Loucy (cell line): ENCODE data around the gene AQP3.

ENCODE experiments used
- H2AFZ ChIP-seq: fragments of 200-600 bp; sonication (generic); 2 replicates; pipeline ENCODE4 v1.6.0; 2016; ENCODE audit warnings: antibody characterized with exemption, mild to moderate bottlenecking, low read length, moderate library complexity
- H3F3A ChIP-seq: fragments of 200-600 bp; 2 replicates; pipeline ENCODE4 v1.6.0; 2016; ENCODE audit warnings: antibody characterized with exemption, low read depth, mild to moderate bottlenecking
- H3K27me3 ChIP-seq: fragments of 200-600 bp; sonication (generic); 2 replicates; pipeline ENCODE4 v1.6.1; 2014; ENCODE audit warnings: low read length, mild to moderate bottlenecking; ENCODE audit not compliant: insufficient read depth, poor library complexity, severe bottlenecking
- H3K36me3 ChIP-seq: fragments of 200-600 bp; sonication (generic); 2 replicates; pipeline ENCODE4 v1.6.1; 2016; ENCODE audit warnings: low read length; ENCODE audit not compliant: insufficient read depth
- H3K4me1 ChIP-seq: fragments of 200-600 bp; sonication (generic); 2 replicates; pipeline ENCODE4 v1.5.1; 2014; ENCODE audit warnings: low read length, mild to moderate bottlenecking; ENCODE audit not compliant: insufficient read depth, poor library complexity, severe bottlenecking
- H3K4me2 ChIP-seq: fragments of 200-600 bp; sonication (generic); 2 replicates; pipeline ENCODE4 v1.6.0; 2014; ENCODE audit warnings: antibody characterized with exemption, low read length, low read depth, mild to moderate bottlenecking; ENCODE audit not compliant: poor library complexity, severe bottlenecking
- H3K4me3 ChIP-seq: fragments of 200-600 bp; sonication (generic); 2 replicates; pipeline ENCODE4 v1.5.1; 2014; ENCODE audit warnings: low read length, mild to moderate bottlenecking, mixed read lengths; ENCODE audit not compliant: poor library complexity, severe bottlenecking
- H3K79me2 ChIP-seq: fragments of 200-600 bp; sonication (generic); 2 replicates; pipeline ENCODE4 v1.6.1; 2014; ENCODE audit warnings: low read length; ENCODE audit not compliant: insufficient read depth
- H3K9ac ChIP-seq: fragments of 200-600 bp; sonication (generic); 2 replicates; pipeline ENCODE4 v1.6.0; 2014; ENCODE audit warnings: mild to moderate bottlenecking, low read depth, low read length, moderate library complexity; ENCODE audit not compliant: poor library complexity, severe bottlenecking
- H3K9me2 ChIP-seq: fragments of 200-600 bp; sonication (generic); replicated peaks from 2 replicates; pipeline ENCODE4 v1.6.1; 2016; ENCODE audit warnings: low read depth, low read length, mixed read lengths
- H3K9me3 ChIP-seq: fragments of 200-600 bp; sonication (generic); 2 replicates; pipeline ENCODE4 v1.6.1; 2014; ENCODE audit warnings: mild to moderate bottlenecking, antibody characterized with exemption, low read length, low read depth; ENCODE audit not compliant: insufficient read depth
- H4K20me1 ChIP-seq: fragments of 200-600 bp; sonication (generic); 2 replicates; pipeline ENCODE4 v1.6.0; 2014; ENCODE audit warnings: antibody characterized with exemption, low read length, mild to moderate bottlenecking; ENCODE audit not compliant: insufficient read depth, poor library complexity, severe bottlenecking
- EZH2phosphoT487 ChIP-seq: fragments of 200-600 bp; IDR thresholded peaks from 2 replicates; pipeline ENCODE4 v1.6.1; 2018; ENCODE audit warnings: antibody characterized with exemption, mild to moderate bottlenecking, moderate library complexity, borderline replicate concordance
- TF ChIP-seq, protein P1 (sequence below): fragments of 200-600 bp; sonication (generic); conservative IDR thresholded peaks from 2 replicates; pipeline ENCODE4 v1.5.1; 2014; ENCODE audit warnings: mild to moderate bottlenecking, antibody characterized with exemption, low read length

Gene AQP3

DNA sequence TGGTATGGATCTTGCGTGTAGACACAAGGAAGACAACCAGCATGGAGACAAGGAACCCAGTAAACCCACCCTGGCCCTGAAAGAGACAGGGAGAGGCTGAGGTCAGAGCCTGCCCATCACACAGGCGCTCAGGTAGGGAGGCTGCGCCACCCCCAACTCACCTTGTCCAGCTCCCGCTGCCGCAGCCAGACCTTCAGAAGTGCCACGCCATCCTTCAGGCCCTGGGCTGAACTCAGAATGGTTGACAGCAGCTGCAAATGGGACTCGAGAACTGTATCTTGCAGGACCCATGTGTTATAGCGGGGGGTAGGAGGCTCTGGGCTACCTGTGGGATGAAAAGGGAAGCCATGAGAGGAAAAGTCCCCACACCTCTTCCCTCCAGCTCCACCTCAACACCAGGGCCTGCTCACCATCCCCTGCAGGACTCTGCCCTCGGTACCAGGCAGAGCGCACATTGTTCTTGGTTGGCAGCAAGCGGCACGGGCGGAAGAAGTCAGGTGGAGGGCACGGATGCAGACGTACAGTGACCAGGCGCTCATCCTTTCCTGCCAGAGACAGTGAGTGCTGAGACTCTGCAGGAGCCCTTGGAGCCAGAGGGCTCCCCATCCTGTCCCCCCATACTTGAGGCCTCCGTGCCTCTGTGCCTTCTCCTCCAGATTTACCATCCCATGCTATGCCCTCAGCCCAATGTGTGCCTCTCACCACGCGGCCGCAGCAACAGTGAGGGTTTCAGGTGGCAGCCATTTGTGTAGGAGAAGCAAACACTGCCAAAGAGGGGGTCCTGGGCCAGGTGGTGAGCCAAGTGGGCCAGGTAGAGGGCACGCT is 21.6 kb upstream of the AQP3 start:
- no peak overlapping the region for H3K4me2 ChIP-seq
- peaks cover 27% of the 10 kb centered on the region for H3K79me2 ChIP-seq
- H3K4me1 ChIP-seq: peaks cover 8% of the 10 kb centered on the region
- no peak for TF ChIP-seq EZH2phosphoT487
- H3K9ac ChIP-seq: no peak overlapping the region
- H3K9me2 ChIP-seq: no peaks in the 10 kb centered on the region
- no peaks in the 10 kb centered on the region for H3K9me3 ChIP-seq
- peaks cover 16% of the 10 kb centered on the region for H4K20me1 ChIP-seq
- no peaks in the 10 kb centered on the region for H3K27me3 ChIP-seq
- H3K36me3 ChIP-seq: peaks cover 72% of the 10 kb centered on the region; the same call in 1 of the 2 replicates
- no peak overlapping the region for H2AFZ ChIP-seq
- H3K4me3 ChIP-seq: no peak overlapping the region
- H3F3A ChIP-seq: no peaks in the 10 kb centered on the region

DNA sequence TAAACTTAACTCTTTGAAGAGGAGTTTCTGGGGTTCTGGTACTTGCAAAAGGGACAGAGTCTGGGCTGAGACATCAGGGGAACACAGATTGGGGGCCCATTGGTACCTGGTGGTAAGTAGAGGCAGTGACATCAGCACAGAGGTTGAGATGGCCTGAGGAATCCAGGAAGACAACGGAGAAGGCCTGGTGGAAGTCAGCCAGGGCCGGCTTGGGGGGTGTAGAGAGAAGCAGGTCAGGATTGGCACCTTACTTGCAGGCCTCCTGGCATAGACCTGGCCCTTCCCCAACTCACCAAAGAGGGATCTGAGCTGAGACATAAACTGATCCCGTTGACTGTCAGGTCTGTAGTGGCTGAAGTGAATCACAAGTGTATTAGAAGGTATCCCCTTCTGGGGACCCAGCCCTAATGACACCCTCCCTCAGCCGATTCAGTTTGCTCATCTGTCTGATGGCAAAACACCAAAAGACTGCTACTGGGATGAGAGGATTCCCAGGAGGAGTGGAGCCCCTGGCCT is 20.9 kb upstream of the AQP3 start:
- peaks cover 8% of the 10 kb centered on the region for H3K4me1 ChIP-seq
- H3K4me2 ChIP-seq: no peak overlapping the region
- no peaks in the 10 kb centered on the region for H3K9me3 ChIP-seq
- H4K20me1 ChIP-seq: peaks cover 14% of the 10 kb centered on the region
- H3K27me3 ChIP-seq: no peaks in the 10 kb centered on the region
- H3K9me2 ChIP-seq: no peaks in the 10 kb centered on the region
- H3K4me3 ChIP-seq: no peak overlapping the region
- peaks cover 79% of the 10 kb centered on the region; the same call in 1 of the 2 replicates for H3K36me3 ChIP-seq
- TF ChIP-seq, protein P1, sequence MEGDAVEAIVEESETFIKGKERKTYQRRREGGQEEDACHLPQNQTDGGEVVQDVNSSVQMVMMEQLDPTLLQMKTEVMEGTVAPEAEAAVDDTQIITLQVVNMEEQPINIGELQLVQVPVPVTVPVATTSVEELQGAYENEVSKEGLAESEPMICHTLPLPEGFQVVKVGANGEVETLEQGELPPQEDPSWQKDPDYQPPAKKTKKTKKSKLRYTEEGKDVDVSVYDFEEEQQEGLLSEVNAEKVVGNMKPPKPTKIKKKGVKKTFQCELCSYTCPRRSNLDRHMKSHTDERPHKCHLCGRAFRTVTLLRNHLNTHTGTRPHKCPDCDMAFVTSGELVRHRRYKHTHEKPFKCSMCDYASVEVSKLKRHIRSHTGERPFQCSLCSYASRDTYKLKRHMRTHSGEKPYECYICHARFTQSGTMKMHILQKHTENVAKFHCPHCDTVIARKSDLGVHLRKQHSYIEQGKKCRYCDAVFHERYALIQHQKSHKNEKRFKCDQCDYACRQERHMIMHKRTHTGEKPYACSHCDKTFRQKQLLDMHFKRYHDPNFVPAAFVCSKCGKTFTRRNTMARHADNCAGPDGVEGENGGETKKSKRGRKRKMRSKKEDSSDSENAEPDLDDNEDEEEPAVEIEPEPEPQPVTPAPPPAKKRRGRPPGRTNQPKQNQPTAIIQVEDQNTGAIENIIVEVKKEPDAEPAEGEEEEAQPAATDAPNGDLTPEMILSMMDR: no peak
- TF ChIP-seq EZH2phosphoT487: no peak
- H3K79me2 ChIP-seq: peaks cover 23% of the 10 kb centered on the region
- no peaks in the 10 kb centered on the region for H3F3A ChIP-seq
- H3K9ac ChIP-seq: no peak overlapping the region
- no peak overlapping the region for H2AFZ ChIP-seq

DNA sequence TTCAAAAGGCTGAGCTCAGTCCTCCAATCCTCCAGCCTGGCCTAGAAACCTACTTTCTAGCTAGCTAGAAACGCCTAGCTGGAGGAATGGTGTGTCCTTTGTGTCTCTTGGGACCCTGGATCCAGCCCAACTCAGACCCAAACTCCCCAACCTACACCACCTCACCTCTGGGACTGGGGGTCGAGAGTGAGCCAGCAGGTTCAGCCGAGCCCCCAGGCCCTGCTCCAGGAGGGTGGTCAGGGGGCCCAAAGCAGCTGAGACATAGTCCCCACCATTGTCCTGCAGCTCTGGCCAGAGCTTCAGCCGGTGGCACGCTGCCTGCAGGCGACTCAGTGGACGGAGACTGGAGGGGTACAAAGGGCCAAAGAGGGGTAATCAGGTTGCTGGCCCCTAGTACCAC is 20.1 kb upstream of the AQP3 start:
- Histone ChIP-seq H3F3A (no peaks in the 10 kb centered on the region), H3K27me3 (no peaks in the 10 kb centered on the region), H3K4me2 (no peak overlapping the region), H3K36me3 (peaks cover 87% of the 10 kb centered on the region; the same call in 1 of the 2 replicates), H3K4me3 (no peak overlapping the region), H3K79me2 (peaks cover 16% of the 10 kb centered on the region), H3K9me3 (no peaks in the 10 kb centered on the region), H3K9ac (no peak overlapping the region), H3K4me1 (peaks cover 2% of the 10 kb centered on the region), H3K9me2 (no peaks in the 10 kb centered on the region), H4K20me1 (peaks cover 7% of the 10 kb centered on the region), H2AFZ (no peak overlapping the region)
- TF ChIP-seq, protein P1: no peak
- TF ChIP-seq EZH2phosphoT487: no peak
